ENCODE results near the gene NTRK3.

The NTRK3 gene

DNA sequence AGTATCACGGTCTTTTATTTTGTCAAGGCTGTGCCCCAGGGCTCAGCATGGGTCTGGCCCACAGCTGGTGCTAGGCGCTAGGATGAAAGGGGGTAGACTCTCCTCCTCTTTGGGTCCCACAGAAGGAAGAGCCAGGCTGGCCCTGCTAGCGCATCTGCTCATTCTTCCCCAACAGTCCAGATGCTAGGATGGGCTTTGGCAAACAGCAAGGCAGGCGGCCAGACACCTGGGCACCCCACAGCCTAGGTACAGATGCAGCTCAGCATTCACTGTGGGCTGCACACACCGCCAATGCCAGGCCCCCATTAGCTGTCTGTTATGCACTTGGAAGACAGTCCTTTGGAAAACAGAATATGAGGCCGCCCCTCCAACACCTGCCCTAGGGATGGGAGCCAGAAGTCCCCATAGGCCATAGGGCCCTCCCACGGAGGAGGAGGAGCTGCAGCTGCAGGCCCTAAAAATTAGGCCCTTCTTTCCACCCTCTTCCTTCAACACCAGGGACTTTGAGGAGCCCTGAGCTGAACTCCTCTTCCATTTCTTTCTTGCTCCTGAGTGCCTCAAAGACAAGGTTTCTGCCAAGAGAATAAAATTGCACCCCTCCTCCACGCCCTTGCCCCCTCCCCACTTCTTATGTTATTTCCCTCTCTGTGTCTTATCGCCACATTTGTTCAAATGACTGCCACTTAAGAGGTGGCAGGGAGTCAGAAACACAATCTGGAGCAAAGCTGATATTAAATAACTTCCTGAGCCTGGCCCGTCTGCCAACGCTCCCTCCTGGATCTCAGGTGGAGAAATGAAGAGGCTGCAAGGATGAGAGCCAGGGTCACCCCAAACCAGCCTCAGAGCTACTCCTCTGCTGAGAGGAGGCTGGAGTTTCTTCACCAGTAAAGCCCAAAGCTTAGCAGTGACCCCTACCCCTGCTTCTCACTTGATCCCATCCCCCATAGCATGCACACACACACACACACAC lies 13.7 kb downstream of the NTRK3 start:
- H3K36me3 ChIP-seq (ENCODE audit: control insufficient read depth, insufficient read depth, low read length) = no peaks in the 10 kb centered on the region
- H3K27ac ChIP-seq (ENCODE audit: low read depth, low read length) = no peak overlapping the region
- H3K4me1 ChIP-seq (ENCODE audit: control insufficient read depth, insufficient read depth, low read length) = 0 out of 2 replicates have a peak, but pooled peaks cover 5% of the 10 kb centered on the region
- no peak overlapping the region for H3K9ac ChIP-seq (ENCODE audit: low read depth, low read length)
- H3K4me3 ChIP-seq (ENCODE audit: low read depth, low read length) = no peak overlapping the region
- 0 out of 2 replicates have a peak, but pooled peaks cover 6% of the 10 kb centered on the region for H3K27me3 ChIP-seq (ENCODE audit: control insufficient read depth, insufficient read depth, low read length)
- H3K9me3 ChIP-seq (ENCODE audit: control insufficient read depth, insufficient read depth, low read length) = no peaks in the 10 kb centered on the region

DNA sequence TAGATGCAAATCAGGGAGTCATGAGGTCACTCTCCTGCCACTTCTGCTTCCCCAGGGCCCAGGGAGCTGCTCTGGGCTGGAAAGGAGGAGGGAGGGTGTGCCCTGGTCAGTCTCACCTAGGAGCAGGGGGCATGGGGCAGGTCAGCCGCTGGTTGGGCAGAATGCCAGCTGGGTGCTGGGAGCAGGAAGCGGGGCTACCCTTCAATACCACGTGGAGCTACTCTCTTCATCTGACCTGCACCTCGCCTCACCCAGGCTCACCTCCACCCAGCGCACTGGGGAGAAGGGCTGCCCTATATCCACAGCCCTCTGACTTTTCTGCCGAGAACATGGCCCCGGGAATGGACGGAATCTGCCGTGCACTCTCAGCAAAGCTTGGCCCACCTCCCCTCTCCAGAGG lies 15.1 kb downstream of the NTRK3 start:
- Histone ChIP-seq H3K4me3 (ENCODE audit: low read depth, low read length) (no peak overlapping the region), H3K27ac (ENCODE audit: low read depth, low read length) (no peak overlapping the region), H3K9ac (ENCODE audit: low read depth, low read length) (no peak overlapping the region), H3K9me3 (ENCODE audit: control insufficient read depth, insufficient read depth, low read length) (no peaks in the 10 kb centered on the region), H3K36me3 (ENCODE audit: control insufficient read depth, insufficient read depth, low read length) (no peaks in the 10 kb centered on the region), H3K4me1 (ENCODE audit: control insufficient read depth, insufficient read depth, low read length) (peaks cover 3% of the 10 kb centered on the region; the same call in 1 of the 2 replicates), H3K27me3 (ENCODE audit: control insufficient read depth, insufficient read depth, low read length) (no peaks in the 10 kb centered on the region)

DNA sequence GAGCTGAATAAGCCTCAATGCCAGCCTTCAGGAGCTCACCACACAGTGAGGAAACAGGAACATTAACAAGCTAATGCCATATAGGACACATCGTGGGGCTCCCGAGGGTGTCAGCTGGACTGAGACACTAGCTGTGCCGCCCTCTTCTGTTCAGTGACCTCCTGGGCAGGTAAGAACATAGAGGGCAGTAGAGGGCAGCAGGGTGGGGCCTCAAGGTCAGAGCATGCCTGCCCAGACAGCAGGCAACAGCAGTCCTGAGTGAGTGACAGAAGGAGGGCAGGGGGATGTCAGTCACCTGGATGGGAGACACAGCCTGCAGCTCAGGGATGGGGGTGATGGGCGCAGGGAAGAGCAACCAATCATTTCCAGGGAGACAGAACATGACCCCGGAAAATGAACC lies 15.5 kb downstream of the NTRK3 start:
- H3K27ac ChIP-seq (ENCODE audit: low read depth, low read length) = no peak overlapping the region
- H3K4me3 ChIP-seq (ENCODE audit: low read depth, low read length) = no peak overlapping the region
- H3K4me1 ChIP-seq (ENCODE audit: control insufficient read depth, insufficient read depth, low read length) = no peaks in the 10 kb centered on the region; the same call in 1 of the 2 replicates
- H3K9me3 ChIP-seq (ENCODE audit: control insufficient read depth, insufficient read depth, low read length) = no peaks in the 10 kb centered on the region
- no peaks in the 10 kb centered on the region for H3K36me3 ChIP-seq (ENCODE audit: control insufficient read depth, insufficient read depth, low read length)
- H3K27me3 ChIP-seq (ENCODE audit: control insufficient read depth, insufficient read depth, low read length) = no peaks in the 10 kb centered on the region
- H3K9ac ChIP-seq (ENCODE audit: low read depth, low read length) = no peak overlapping the region

DNA sequence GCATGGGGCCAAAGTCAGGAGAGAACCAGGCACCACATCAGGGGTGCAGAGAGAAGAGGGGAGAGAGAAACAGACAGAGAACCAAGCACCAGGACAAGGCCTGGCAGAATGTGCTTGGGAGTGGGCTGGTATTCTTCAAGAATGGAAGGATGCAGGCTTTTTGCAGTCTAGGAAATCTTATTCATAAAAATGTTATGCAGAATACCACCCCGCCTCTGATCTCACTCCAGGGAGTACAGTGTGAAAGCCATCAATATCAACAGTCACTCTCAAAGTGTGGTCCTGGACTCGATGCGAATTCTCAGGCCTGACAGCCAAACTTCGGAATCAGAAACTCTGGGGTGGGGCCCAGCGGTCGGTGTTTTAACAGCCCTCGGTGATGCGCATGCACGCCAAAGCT lies 16.9 kb downstream of the NTRK3 start:
- no peak overlapping the region for H3K4me3 ChIP-seq (ENCODE audit: low read depth, low read length)
- no peaks in the 10 kb centered on the region for H3K9me3 ChIP-seq (ENCODE audit: control insufficient read depth, insufficient read depth, low read length)
- no peak overlapping the region for H3K9ac ChIP-seq (ENCODE audit: low read depth, low read length)
- no peak overlapping the region for H3K27ac ChIP-seq (ENCODE audit: low read depth, low read length)
- H3K4me1 ChIP-seq (ENCODE audit: control insufficient read depth, insufficient read depth, low read length) = no peaks in the 10 kb centered on the region; the same call in 1 of the 2 replicates
- H3K36me3 ChIP-seq (ENCODE audit: control insufficient read depth, insufficient read depth, low read length) = no peaks in the 10 kb centered on the region
- H3K27me3 ChIP-seq (ENCODE audit: control insufficient read depth, insufficient read depth, low read length) = no peaks in the 10 kb centered on the region

DNA sequence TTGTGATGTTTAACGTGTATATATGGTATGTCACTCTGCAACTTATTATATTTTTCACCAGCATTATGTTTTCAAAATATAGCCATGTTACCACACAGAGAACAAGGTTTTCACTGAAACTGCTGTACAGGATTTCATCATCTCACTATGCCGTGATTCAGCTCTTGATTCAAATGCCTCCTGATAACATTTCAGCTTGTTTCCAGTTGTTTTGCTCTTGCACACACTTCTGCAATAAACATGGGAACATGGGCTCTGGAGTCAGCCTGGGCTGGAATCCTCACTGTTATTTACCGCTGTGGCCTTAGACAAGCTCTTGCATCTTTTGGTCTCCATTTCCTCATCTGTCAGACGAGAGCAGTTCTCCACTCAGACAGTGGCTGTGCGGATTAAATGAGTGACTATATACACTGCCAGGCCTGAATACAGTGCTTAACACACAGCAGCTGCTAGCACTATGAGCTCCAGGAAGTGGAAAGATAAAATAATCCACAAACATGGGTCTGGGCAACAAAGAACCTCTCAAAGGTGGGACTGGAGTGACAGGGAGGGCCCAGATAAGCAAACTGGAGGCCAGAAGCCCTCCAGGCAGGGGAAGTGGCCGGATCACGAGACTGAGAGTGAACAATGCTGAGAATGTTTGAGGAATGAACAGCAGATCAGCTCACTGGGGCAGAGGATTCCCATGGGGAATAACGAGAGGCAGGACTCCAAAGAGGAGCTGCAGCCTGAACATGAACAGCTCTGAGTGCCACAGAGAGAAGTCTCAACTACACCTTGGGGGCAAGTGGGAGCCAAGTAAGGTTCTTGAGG lies 17.7 kb downstream of the NTRK3 start:
- Histone ChIP-seq H3K4me3 (ENCODE audit: low read depth, low read length) (no peak overlapping the region), H3K9me3 (ENCODE audit: control insufficient read depth, insufficient read depth, low read length) (no peaks in the 10 kb centered on the region), H3K4me1 (ENCODE audit: control insufficient read depth, insufficient read depth, low read length) (no peaks in the 10 kb centered on the region; the same call in 1 of the 2 replicates), H3K36me3 (ENCODE audit: control insufficient read depth, insufficient read depth, low read length) (no peaks in the 10 kb centered on the region), H3K27ac (ENCODE audit: low read depth, low read length) (no peak overlapping the region), H3K9ac (ENCODE audit: low read depth, low read length) (no peak overlapping the region), H3K27me3 (ENCODE audit: control insufficient read depth, insufficient read depth, low read length) (no peaks in the 10 kb centered on the region)

DNA sequence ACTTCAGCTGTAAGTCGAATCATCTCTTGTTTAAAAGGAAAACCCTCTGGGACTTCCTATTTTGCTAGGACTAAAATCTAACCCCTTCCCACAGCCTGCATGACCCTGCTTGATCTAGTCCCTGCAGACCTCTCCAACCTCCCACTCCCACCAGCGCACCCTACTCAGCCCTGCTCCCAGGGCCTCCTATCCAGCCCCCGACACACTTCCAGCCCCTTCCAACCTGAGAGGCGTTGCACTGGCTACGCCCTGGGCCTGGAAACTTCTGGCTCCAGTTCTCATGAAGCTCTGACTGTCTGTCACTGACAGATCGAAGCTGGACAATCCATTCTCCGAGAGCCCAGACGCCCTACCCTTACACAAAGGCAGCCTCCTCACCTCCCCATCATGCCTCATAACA lies 21.8 kb downstream of the NTRK3 start:
- Histone ChIP-seq H3K9me3 (ENCODE audit: control insufficient read depth, insufficient read depth, low read length) (no peaks in the 10 kb centered on the region), H3K36me3 (ENCODE audit: control insufficient read depth, insufficient read depth, low read length) (no peaks in the 10 kb centered on the region), H3K9ac (ENCODE audit: low read depth, low read length) (no peak overlapping the region), H3K27ac (ENCODE audit: low read depth, low read length) (no peak overlapping the region), H3K4me1 (ENCODE audit: control insufficient read depth, insufficient read depth, low read length) (peaks cover 9% of the 10 kb centered on the region), H3K27me3 (ENCODE audit: control insufficient read depth, insufficient read depth, low read length) (no peaks in the 10 kb centered on the region), H3K4me3 (ENCODE audit: low read depth, low read length) (no peak overlapping the region)

DNA sequence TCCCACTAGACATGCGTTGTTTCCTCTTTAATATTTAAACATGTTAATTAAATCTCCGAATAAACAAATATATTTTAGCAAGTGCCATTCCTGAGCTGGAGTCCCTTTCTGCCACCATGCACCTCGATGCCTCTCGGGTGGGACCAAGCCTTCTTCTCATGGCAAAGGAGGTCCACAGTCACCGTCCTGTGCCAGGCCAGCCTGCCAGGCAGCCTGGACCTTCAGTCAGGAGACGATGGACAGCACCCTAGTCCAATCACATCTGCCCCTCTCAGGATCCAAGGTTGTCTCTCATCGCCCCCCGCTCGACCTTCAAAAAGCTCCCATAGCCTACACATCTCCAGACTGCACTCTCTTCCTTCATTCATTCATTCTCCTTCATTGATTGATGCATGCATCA lies 22.6 kb downstream of the NTRK3 start:
- Histone ChIP-seq H3K4me3 (ENCODE audit: low read depth, low read length) (no peak overlapping the region), H3K4me1 (ENCODE audit: control insufficient read depth, insufficient read depth, low read length) (peaks cover 9% of the 10 kb centered on the region), H3K36me3 (ENCODE audit: control insufficient read depth, insufficient read depth, low read length) (no peaks in the 10 kb centered on the region), H3K27me3 (ENCODE audit: control insufficient read depth, insufficient read depth, low read length) (no peaks in the 10 kb centered on the region), H3K9me3 (ENCODE audit: control insufficient read depth, insufficient read depth, low read length) (no peaks in the 10 kb centered on the region), H3K9ac (ENCODE audit: low read depth, low read length) (no peak overlapping the region), H3K27ac (ENCODE audit: low read depth, low read length) (no peak overlapping the region)

DNA sequence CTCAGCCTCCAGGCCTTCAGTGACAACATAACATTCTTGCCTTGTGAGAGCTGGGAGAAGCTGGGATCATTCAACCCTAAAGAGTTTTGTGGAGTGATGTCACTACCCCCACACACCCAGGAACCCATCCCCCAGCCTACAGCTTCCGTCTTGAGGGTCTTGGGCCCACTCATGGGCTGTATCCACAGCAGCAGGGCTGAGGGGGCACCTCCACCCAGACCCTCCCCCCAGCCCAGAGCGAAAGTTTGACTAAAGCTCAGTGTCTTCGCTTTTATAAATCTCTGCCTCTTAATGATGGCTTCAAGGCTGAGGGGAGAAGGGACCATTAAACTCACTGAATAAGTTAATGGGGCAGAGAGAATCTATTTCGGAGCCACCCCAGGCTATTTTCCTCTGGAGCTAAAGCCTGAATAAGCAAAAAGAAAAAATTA lies 23.8 kb downstream of the NTRK3 start:
- Histone ChIP-seq H3K27ac (ENCODE audit: low read depth, low read length) (no peak overlapping the region), H3K36me3 (ENCODE audit: control insufficient read depth, insufficient read depth, low read length) (no peaks in the 10 kb centered on the region), H3K9ac (ENCODE audit: low read depth, low read length) (no peak overlapping the region), H3K4me3 (ENCODE audit: low read depth, low read length) (no peak overlapping the region), H3K9me3 (ENCODE audit: control insufficient read depth, insufficient read depth, low read length) (no peaks in the 10 kb centered on the region), H3K4me1 (ENCODE audit: control insufficient read depth, insufficient read depth, low read length) (peaks cover 9% of the 10 kb centered on the region), H3K27me3 (ENCODE audit: control insufficient read depth, insufficient read depth, low read length) (no peaks in the 10 kb centered on the region)

DNA sequence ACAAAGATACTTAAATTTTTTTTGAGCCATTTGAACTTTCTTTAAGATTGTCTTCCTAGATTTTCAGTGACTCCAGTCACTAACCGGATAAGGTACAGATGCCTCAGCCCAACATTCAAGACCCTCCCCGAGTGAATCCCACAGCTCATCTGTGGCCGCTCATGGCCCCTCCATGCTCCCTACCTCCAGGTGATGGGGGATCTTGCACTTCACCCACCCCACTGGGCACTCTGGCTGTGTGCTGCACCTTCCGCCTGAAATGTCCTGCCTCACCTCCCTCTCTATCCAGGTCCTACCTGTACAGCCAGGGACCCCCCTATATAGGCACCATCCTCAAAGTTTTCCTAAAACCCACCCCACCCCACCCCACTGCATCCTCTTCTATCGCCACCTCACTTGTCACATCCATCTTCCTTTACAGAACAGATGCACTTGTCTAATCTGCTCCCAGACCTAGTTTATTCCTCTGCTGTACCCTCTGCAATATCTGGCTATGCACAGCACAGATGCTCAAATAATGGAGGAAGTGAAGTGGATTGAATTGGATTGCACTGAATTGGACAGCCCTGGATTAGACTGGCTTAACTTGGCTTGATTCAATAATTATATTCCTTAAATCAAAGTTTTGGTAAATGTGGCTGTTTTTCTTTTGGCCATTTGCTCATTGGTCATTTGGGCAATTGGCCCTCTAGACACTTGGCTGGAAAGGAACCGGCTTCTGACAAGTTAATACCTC lies 24.5 kb downstream of the NTRK3 start:
- Histone ChIP-seq H3K9me3 (ENCODE audit: control insufficient read depth, insufficient read depth, low read length) (no peaks in the 10 kb centered on the region), H3K9ac (ENCODE audit: low read depth, low read length) (no peak overlapping the region), H3K36me3 (ENCODE audit: control insufficient read depth, insufficient read depth, low read length) (no peaks in the 10 kb centered on the region), H3K27me3 (ENCODE audit: control insufficient read depth, insufficient read depth, low read length) (no peaks in the 10 kb centered on the region), H3K4me1 (ENCODE audit: control insufficient read depth, insufficient read depth, low read length) (peaks cover 9% of the 10 kb centered on the region), H3K27ac (ENCODE audit: low read depth, low read length) (no peak overlapping the region), H3K4me3 (ENCODE audit: low read depth, low read length) (no peak overlapping the region)

DNA sequence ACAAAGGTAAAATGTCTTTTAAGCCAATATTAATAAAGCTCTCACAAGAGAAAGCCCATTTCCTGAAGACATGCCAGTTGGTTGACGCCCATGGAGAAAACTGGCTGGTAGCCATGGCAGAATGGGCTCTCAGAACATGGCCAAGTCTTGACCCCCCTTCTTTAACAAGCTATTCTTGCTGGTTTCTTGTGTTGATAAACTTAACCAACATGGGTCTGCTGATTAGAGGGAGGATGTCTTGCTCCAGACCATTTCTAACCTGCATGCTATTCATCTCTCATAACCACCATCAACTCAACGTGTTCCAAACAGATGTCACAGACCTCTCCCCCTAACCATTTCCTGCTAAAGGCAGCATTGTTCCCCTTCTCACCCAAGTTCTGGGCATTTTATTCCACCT lies 25.7 kb downstream of the NTRK3 start:
- Histone ChIP-seq H3K4me3 (ENCODE audit: low read depth, low read length) (no peak overlapping the region), H3K9ac (ENCODE audit: low read depth, low read length) (no peak overlapping the region), H3K27ac (ENCODE audit: low read depth, low read length) (no peak overlapping the region), H3K4me1 (ENCODE audit: control insufficient read depth, insufficient read depth, low read length) (peaks cover 9% of the 10 kb centered on the region), H3K36me3 (ENCODE audit: control insufficient read depth, insufficient read depth, low read length) (no peaks in the 10 kb centered on the region), H3K9me3 (ENCODE audit: control insufficient read depth, insufficient read depth, low read length) (no peaks in the 10 kb centered on the region), H3K27me3 (ENCODE audit: control insufficient read depth, insufficient read depth, low read length) (no peaks in the 10 kb centered on the region)

Measured in HUES48 (cell line).